Lower leg skin (tissue), 3 donors: Measurements from ENCODE around the gene PPP2R5D.

Experiments used
- POLR2A ChIP-seq, 2 donors: fragments of 450-650 bp; IDR thresholded peaks; one replicate each; pipeline ENCODE4 v1.6.1; 2016 to 2017; ENCODE audit warnings: antibody characterized with exemption in 2 of 2, mild to moderate bottlenecking in 1 of 2, moderate library complexity in 1 of 2
- TF ChIP-seq, protein P1 (sequence below), 3 donors: fragments of 450-650 bp; IDR thresholded peaks; one replicate each; pipeline ENCODE4 v1.5.1; 2016; ENCODE audit warnings: antibody characterized with exemption in 3 of 3, mild to moderate bottlenecking in 3 of 3, moderate library complexity in 2 of 3

DNA sequence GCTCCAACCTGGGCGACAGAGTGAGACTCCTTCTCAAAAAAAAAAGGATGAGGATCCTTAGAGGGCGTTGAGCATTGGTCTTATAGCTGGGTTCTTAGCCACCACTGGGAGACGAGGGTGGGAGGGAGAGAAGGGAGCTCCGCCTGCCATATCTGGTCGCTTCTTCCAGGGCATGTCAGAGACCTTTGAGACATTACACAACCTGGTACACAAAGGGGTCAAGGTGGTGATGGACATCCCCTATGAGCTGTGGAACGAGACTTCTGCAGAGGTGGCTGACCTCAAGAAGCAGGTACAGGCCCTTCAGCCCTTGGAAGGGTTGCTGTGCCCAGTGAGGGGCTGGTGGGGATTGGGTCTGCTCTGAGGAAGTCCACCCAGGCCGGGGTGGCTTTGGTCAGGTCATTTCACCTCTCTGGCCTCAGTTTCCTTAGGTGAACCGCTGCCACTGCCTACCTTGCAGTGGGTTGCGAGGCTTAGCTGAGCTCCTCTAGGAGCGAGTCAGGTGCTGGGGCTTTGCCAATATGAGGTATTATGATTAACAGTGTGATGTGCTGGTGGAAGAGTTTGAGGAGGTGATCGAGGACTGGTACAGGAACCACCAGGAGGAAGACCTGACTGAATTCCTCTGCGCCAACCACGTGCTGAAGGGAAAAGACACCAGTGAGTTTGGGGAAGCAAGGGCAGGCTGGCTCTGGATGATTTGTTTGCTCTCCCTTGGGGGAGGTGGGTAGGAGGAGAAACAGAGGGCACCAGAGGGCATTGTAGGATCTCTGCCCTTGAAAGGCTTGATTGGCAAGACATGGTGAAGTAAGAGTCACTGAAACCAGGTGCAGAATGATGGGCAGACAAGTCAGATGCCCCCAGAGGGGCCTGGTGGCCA lies 46.6 kb upstream of the PPP2R5D start:
- TF ChIP-seq, protein P1, sequence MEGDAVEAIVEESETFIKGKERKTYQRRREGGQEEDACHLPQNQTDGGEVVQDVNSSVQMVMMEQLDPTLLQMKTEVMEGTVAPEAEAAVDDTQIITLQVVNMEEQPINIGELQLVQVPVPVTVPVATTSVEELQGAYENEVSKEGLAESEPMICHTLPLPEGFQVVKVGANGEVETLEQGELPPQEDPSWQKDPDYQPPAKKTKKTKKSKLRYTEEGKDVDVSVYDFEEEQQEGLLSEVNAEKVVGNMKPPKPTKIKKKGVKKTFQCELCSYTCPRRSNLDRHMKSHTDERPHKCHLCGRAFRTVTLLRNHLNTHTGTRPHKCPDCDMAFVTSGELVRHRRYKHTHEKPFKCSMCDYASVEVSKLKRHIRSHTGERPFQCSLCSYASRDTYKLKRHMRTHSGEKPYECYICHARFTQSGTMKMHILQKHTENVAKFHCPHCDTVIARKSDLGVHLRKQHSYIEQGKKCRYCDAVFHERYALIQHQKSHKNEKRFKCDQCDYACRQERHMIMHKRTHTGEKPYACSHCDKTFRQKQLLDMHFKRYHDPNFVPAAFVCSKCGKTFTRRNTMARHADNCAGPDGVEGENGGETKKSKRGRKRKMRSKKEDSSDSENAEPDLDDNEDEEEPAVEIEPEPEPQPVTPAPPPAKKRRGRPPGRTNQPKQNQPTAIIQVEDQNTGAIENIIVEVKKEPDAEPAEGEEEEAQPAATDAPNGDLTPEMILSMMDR (IDR thresholded peaks at IDR 0.05), result no peak
- TF ChIP-seq POLR2A (IDR thresholded peaks at IDR 0.05), result no peak
